RWPE2 (cell line): Measurements from ENCODE around the gene PDLIM3.
A peak's percentile ranks its signal among the peaks of the same experiment; 100 is the strongest.

Experiments
- ATAC-seq: fragments of 200-7000 bp; cut with Tn5 transposase; 3 replicates; pipeline ENCODE4 v1.9.1; 2021; ENCODE audit warnings: low read depth
- DNase-seq: peaks from one replicate; pipeline ENCODE4 v3.0.0-alpha.2; 2020; ENCODE audit warnings: low spot score
- H3K27ac ChIP-seq: fragments of 450-650 bp; 2 replicates; pipeline ENCODE4 v1.5.1; 2017; ENCODE audit warnings: mild to moderate bottlenecking; ENCODE audit not compliant: poor library complexity, severe bottlenecking
- H3K27me3 ChIP-seq: fragments of 250-450 bp; sonication (Bioruptor Pico); 2 replicates; pipeline ENCODE4 v1.5.1; 2021; ENCODE audit warnings: mild to moderate bottlenecking, moderate library complexity; ENCODE audit not compliant: insufficient read depth, poor library complexity, severe bottlenecking
- H3K36me3 ChIP-seq: fragments of 250-450 bp; sonication (Bioruptor Pico); 2 replicates; pipeline ENCODE4 v1.5.1; 2020; ENCODE audit warnings: low read depth, mild to moderate bottlenecking, moderate library complexity
- H3K4me1 ChIP-seq: fragments of 250-450 bp; sonication (Bioruptor Pico); 2 replicates; pipeline ENCODE4 v1.5.1; 2021; ENCODE audit warnings: mild to moderate bottlenecking, moderate library complexity; ENCODE audit not compliant: insufficient read depth, poor library complexity, severe bottlenecking
- H3K4me3 ChIP-seq: fragments of 250-450 bp; sonication (Bioruptor Pico); 2 replicates; pipeline ENCODE4 v1.5.1; 2021; ENCODE audit warnings: mild to moderate bottlenecking, moderate library complexity; ENCODE audit not compliant: severe bottlenecking
- H3K9me3 ChIP-seq: fragments of 250-450 bp; sonication (Bioruptor Pico); 2 replicates; pipeline ENCODE4 v1.5.1; 2021; ENCODE audit warnings: mild to moderate bottlenecking, moderate library complexity; ENCODE audit not compliant: severe bottlenecking
- CTCF ChIP-seq: fragments of 450-650 bp; IDR thresholded peaks from one replicate; pipeline ENCODE4 v1.5.1; 2017; ENCODE audit warnings: mild to moderate bottlenecking, moderate library complexity; ENCODE audit not compliant: poor library complexity, severe bottlenecking

The PDLIM3 gene

GRCh38 chr4:185464887-185465286 lies 70.4 kb downstream of the PDLIM3 start:
- no peak for ATAC-seq
- Histone ChIP-seq H3K27me3 (peaks cover 14% of the 10 kb centered on the region), H3K4me1 (no peaks in the 10 kb centered on the region), H3K36me3 (no peaks in the 10 kb centered on the region), H3K9me3 (no peaks in the 10 kb centered on the region), H3K4me3 (no peak overlapping the region), H3K27ac (no peak overlapping the region)
- DNase-seq = no peak
- TF ChIP-seq CTCF = no peak

- no peaks in the 10 kb centered on the region for H3K4me1 ChIP-seq
- no peak for TF ChIP-seq CTCF
- H3K4me3 ChIP-seq = no peak overlapping the region
- DNase-seq (no peak), ATAC-seq (no peak)
- H3K36me3 ChIP-seq = no peaks in the 10 kb centered on the region
- no peak overlapping the region for H3K27ac ChIP-seq
- peaks cover 7% of the 10 kb centered on the region for H3K27me3 ChIP-seq
- H3K9me3 ChIP-seq = no peaks in the 10 kb centered on the region
Observed at GRCh38 chr4:185464183-185464582, 71.1 kb downstream of the PDLIM3 start.

GRCh38 chr4:185463541-185463940 lies 71.8 kb downstream of the PDLIM3 start:
- no peak for TF ChIP-seq CTCF
- DNase-seq (no peak), ATAC-seq (no peak)
- H3K27me3 ChIP-seq = peaks cover under 1% of the 10 kb centered on the region
- no peaks in the 10 kb centered on the region for H3K4me1 ChIP-seq
- no peaks in the 10 kb centered on the region for H3K36me3 ChIP-seq
- H3K27ac ChIP-seq = no peak overlapping the region
- no peak overlapping the region for H3K4me3 ChIP-seq
- H3K9me3 ChIP-seq = no peaks in the 10 kb centered on the region

GRCh38 chr4:185461565-185461964 lies 73.7 kb downstream of the PDLIM3 start:
- ATAC-seq (no peak), DNase-seq (no peak)
- H3K4me1 ChIP-seq = no peaks in the 10 kb centered on the region
- TF ChIP-seq CTCF = no peak
- H3K4me3 ChIP-seq = no peak overlapping the region
- H3K36me3 ChIP-seq = no peaks in the 10 kb centered on the region
- H3K27me3 ChIP-seq = no peaks in the 10 kb centered on the region
- no peak overlapping the region for H3K27ac ChIP-seq
- H3K9me3 ChIP-seq = no peaks in the 10 kb centered on the region

- no peak overlapping the region for H3K4me3 ChIP-seq
- H3K9me3 ChIP-seq = no peaks in the 10 kb centered on the region
- H3K27me3 ChIP-seq = no peaks in the 10 kb centered on the region
- ATAC-seq (peak; percentile 53; the same call in 1 of the 3 replicates), DNase-seq (no peak)
- no peak overlapping the region for H3K27ac ChIP-seq
- no peak for TF ChIP-seq CTCF
- H3K36me3 ChIP-seq = no peaks in the 10 kb centered on the region
- H3K4me1 ChIP-seq = no peaks in the 10 kb centered on the region
Observed at GRCh38 chr4:185457136-185457535, 78.2 kb downstream of the PDLIM3 start.
